Measurements from ENCODE around the gene NDUFV1. TPM values are rescaled to one million over a fixed set of nuclear protein-coding genes. Genes with fewer than 3 reads are reported as not detected.

NDUFV1 gene
- total RNA-seq, 1 experiment from 2014 or later, result 216 TPM

DNA sequence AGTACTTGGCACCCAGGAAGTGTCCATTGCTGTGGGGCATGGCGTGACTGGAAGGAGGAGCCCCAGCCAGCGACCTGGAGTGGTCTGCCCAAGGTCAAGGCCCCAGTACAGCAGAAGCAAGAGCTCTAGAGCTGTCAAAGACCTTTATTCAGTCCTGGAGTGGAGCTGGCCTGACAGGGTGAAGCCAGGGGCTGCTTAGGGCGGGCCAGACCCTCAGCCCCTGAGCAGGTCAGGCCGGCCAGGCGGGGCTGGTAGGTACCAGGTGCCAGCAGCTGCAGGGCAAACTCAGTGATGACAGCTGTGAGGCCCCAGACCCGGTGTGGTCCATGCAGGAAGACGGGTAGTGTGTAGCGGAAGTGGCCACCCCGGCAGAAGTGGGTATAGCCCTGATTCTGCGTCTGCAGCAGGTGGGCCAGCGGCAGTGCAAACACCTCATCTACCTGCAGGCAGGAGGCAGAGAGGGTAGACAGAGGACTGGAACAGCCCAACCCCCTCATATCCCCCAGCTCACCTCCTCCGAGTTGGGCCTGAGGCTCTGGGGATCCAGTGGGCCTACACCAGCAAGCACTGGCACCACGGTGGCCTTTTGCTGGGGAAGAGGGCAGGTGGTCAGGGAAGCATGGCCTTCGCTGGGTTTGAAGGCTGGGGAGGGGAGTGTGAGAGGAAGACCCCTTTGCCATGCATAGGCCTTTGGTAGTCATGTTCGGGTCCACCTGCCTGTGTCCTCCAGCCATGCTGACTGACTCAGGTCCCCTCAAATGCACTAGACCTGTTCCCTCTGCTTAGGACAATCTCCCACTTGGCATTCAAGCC lies 21.3 kb downstream of the NDUFV1 start:
- intact Hi-C loops (cut with micrococcal nuclease; ENCODE audit: unreplicated experiment), result no loop called here
- TF ChIP-seq, protein P1, sequence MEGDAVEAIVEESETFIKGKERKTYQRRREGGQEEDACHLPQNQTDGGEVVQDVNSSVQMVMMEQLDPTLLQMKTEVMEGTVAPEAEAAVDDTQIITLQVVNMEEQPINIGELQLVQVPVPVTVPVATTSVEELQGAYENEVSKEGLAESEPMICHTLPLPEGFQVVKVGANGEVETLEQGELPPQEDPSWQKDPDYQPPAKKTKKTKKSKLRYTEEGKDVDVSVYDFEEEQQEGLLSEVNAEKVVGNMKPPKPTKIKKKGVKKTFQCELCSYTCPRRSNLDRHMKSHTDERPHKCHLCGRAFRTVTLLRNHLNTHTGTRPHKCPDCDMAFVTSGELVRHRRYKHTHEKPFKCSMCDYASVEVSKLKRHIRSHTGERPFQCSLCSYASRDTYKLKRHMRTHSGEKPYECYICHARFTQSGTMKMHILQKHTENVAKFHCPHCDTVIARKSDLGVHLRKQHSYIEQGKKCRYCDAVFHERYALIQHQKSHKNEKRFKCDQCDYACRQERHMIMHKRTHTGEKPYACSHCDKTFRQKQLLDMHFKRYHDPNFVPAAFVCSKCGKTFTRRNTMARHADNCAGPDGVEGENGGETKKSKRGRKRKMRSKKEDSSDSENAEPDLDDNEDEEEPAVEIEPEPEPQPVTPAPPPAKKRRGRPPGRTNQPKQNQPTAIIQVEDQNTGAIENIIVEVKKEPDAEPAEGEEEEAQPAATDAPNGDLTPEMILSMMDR (IDR thresholded peaks at IDR 0.05; ENCODE audit: unreplicated experiment), result no peak
- H3K36me3 Mint-ChIP-seq (ENCODE audit: insufficient read depth, unreplicated experiment), result peaks cover 11% of the 10 kb centered on the region
- H3K27me3 Mint-ChIP-seq (ENCODE audit: unreplicated experiment), result no peaks in the 10 kb centered on the region
- H3K27ac Mint-ChIP-seq (ENCODE audit: unreplicated experiment), result no peak overlapping the region
- no peak for DNase-seq
- H3K4me1 Mint-ChIP-seq (ENCODE audit: low read depth, unreplicated experiment), result no peaks in the 10 kb centered on the region
- CTCF ChIA-PET, result interaction anchor here (0.6 to 1.6 kb wide), 4 partner anchors 14 to 152 kb away, joined by 3 to 17 read pairs (median 4); no protein-coding TSS in a partner anchor
- no TSS peak for BruUV-seq (replicated peaks)
- H3K9me3 Mint-ChIP-seq (ENCODE audit: low read depth, unreplicated experiment), result no peaks in the 10 kb centered on the region
- no peak overlapping the region for H3K4me3 Mint-ChIP-seq (ENCODE audit: low read depth, unreplicated experiment)

DNA sequence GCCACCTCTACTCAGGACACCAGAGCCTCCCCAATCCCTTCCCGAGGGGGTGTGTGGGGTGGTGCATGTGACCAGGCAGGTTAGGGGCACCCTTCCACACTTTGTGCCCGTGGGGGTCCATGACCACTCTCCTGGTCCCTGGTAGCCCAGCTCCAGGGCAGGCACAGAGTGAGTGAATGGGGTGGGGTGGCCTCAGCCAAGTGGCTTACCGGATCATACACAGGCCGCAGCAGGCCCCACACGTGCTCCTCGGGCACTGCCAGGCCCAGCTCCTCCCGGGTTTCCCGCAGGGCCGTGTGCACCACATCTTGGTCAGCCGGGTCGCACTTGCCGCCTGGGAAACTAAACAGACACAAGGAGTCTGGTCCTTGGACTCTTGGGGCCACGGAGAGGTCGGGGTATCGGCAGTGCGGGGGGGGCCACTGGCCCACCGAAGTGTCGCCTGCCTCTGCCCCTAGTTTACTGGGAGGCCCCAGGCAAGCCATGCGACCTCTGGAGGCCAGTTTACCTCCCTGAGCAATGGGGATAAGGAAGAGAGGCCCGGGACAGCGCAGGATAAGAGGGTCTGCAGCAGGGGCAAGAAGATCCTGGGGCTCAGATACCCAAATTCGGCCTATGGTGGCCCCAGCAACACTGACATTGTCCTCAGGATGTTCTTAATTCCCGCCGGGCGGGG lies 22.1 kb downstream of the NDUFV1 start:
- Mint-ChIP-seq H3K4me1 (ENCODE audit: low read depth, unreplicated experiment) (no peaks in the 10 kb centered on the region), H3K27me3 (ENCODE audit: unreplicated experiment) (no peaks in the 10 kb centered on the region), H3K9me3 (ENCODE audit: low read depth, unreplicated experiment) (no peaks in the 10 kb centered on the region), H3K27ac (ENCODE audit: unreplicated experiment) (no peak overlapping the region), H3K4me3 (ENCODE audit: low read depth, unreplicated experiment) (peak overlapping the region; percentile 71), H3K36me3 (ENCODE audit: insufficient read depth, unreplicated experiment) (peaks cover 11% of the 10 kb centered on the region)
- no peak for DNase-seq
- CTCF ChIA-PET, result interaction anchor here (0.7 to 2.8 kb wide), 11 partner anchors 15 to 283 kb away, joined by 3 to 17 read pairs (median 5); partner anchors contain the start of genes GSTP1 and PPP1CA
- intact Hi-C loops (cut with micrococcal nuclease; ENCODE audit: unreplicated experiment), result no loop called here
- BruUV-seq (replicated peaks), result TSS peak; percentile 37
- TF ChIP-seq, protein P1 (IDR thresholded peaks at IDR 0.05; ENCODE audit: unreplicated experiment), result no peak

DNA sequence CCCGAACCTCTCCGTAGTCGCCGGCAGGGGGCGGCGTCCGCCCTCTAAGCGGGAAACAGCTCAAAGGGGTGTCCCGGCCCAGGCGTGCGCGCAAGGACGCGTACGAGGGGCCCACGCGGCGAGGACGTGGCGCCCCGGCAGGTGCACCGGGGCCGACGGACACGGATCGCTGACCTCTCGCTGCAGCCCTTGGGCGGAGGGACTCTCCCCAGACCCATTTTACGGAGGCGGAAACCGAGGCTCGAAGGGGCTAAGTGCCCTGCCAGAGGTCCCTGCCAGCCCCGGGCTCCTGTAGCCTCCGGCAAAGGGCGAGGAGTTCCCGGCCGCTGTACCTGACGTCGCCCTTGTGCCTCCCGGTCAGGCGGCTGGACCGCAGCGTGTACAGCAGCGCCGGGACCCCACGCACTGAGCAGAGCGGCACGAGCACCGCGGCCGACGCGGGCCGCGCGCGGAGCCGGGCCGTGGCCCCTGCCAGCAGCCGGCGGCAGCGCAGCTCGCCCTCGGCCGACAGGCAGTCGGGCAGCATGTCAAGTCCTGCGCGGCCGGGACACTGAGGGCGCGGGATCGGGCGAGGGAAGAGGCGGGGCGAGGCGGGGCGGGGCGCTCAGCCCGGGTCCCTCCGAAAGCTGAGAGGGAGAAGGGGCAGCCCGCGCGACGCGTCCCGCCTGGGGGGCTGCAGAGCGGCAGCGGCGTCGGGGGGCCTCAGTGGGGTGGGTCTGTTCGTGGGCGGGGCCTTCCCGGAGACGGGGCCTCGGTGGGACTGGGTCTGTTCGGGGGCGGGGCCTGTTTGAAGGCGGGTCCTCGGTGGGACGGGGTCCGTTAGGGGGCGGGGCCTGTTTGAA lies 22.9 kb downstream of the NDUFV1 start, which contains the start of gene NUDT8:
TSS of gene NUDT8 (minus strand) at position 552 of the 842 bp plus-strand sequence. CDS start at position 526, 26 bp downstream.
- Mint-ChIP-seq H3K4me1 (ENCODE audit: low read depth, unreplicated experiment) (no peaks in the 10 kb centered on the region), H3K4me3 (ENCODE audit: low read depth, unreplicated experiment) (peak within 1 kb of the TSS; percentile 71), H3K9me3 (ENCODE audit: low read depth, unreplicated experiment) (no peaks in the 10 kb centered on the region), H3K27ac (ENCODE audit: unreplicated experiment) (peak within 1 kb of the TSS; percentile 45), H3K27me3 (ENCODE audit: unreplicated experiment) (no peaks in the 10 kb centered on the region), H3K36me3 (ENCODE audit: insufficient read depth, unreplicated experiment) (peaks cover 11% of the 10 kb centered on the region)
- no TSS peak for BruUV-seq (replicated peaks)
- DNase-seq, result peak; percentile 83
- intact Hi-C loops (cut with micrococcal nuclease; ENCODE audit: unreplicated experiment), result no loop called here
- CTCF ChIA-PET, result interaction anchor here (0.7 to 2.8 kb wide), 15 partner anchors 9 to 498 kb away, joined by 3 to 17 read pairs (median 4); partner anchors contain the start of genes GSTP1 and PPP1CA
- TF ChIP-seq, protein P1 (IDR thresholded peaks at IDR 0.05; ENCODE audit: unreplicated experiment), result peak; percentile 90

All from Calu3 (cell line).